Measurements from ENCODE around the gene FAM135A.
"Not testable (repeated sequence)": the region's sequence is repeated elsewhere in the genome, so short reads cannot be mapped to it uniquely, and the experiment has no call there.

FAM135A gene

GRCh38 chr6:70551566-70551965, 138.3 kb downstream of the FAM135A start:
- DNase-seq, result no peak

- not testable (repeated sequence) for DNase-seq
Measured at GRCh38 chr6:70552286-70552940, 139.1 kb downstream of the FAM135A start.

GRCh38 chr6:70552974-70553373, 139.7 kb downstream of the FAM135A start:
- DNase-seq, result no peak

GRCh38 chr6:70557998-70558397, 144.7 kb downstream of the FAM135A start:
- DNase-seq, result no peak

GRCh38 chr6:70562401-70562800, 149.1 kb downstream of the FAM135A start:
- DNase-seq, result not testable (repeated sequence)

- no peak for DNase-seq
Measured at GRCh38 chr6:70563530-70563929, 150.2 kb downstream of the FAM135A start.

- DNase-seq, result peak; percentile 88
Measured at GRCh38 chr6:70566751-70567382, 153.6 kb downstream of the FAM135A start, which contains the start of gene SDHAF4. Gene SDHAF4 (plus strand): TSS chr6:70566930. CDS start chr6:70566941, 11 bp downstream.

GRCh38 chr6:70574643-70575042, 161.3 kb downstream of the FAM135A start:
- no peak for DNase-seq

GRCh38 chr6:70575899-70576495, 162.7 kb downstream of the FAM135A start:
- DNase-seq, result no peak

GRCh38 chr6:70586114-70586513, 172.8 kb downstream of the FAM135A start:
- DNase-seq, result no peak

- no peak for DNase-seq
Measured at GRCh38 chr6:70590400-70590799, 177.1 kb downstream of the FAM135A start.

- no peak for DNase-seq
Measured at GRCh38 chr6:70592391-70593117, 179.2 kb downstream of the FAM135A start.

- no peak for DNase-seq
Measured at GRCh38 chr6:70593118-70593486, 179.8 kb downstream of the FAM135A start.

- DNase-seq, result no peak
Measured at GRCh38 chr6:70599187-70599586, 185.9 kb downstream of the FAM135A start.

GRCh38 chr6:70601014-70601413, 187.7 kb downstream of the FAM135A start:
- DNase-seq, result no peak

- DNase-seq, result no peak
Measured at GRCh38 chr6:70604254-70604653, 190.9 kb downstream of the FAM135A start.

GRCh38 chr6:70607371-70607770, 194.1 kb downstream of the FAM135A start:
- not testable (repeated sequence) for DNase-seq

GRCh38 chr6:70609181-70609580, 195.9 kb downstream of the FAM135A start:
- not testable (repeated sequence) for DNase-seq
